Hepatic stellate cell (primary cell): ENCODE results near the gene LMNTD1.
"Not testable (repeated sequence)": the region's sequence is repeated elsewhere in the genome, so short reads cannot be mapped to it uniquely, and the experiment has no call there.

Experiments used
- DNase-seq: peaks from one replicate; pipeline ENCODE4 v3.0.0; 2011; ENCODE audit warnings: low spot score

The LMNTD1 gene

DNA sequence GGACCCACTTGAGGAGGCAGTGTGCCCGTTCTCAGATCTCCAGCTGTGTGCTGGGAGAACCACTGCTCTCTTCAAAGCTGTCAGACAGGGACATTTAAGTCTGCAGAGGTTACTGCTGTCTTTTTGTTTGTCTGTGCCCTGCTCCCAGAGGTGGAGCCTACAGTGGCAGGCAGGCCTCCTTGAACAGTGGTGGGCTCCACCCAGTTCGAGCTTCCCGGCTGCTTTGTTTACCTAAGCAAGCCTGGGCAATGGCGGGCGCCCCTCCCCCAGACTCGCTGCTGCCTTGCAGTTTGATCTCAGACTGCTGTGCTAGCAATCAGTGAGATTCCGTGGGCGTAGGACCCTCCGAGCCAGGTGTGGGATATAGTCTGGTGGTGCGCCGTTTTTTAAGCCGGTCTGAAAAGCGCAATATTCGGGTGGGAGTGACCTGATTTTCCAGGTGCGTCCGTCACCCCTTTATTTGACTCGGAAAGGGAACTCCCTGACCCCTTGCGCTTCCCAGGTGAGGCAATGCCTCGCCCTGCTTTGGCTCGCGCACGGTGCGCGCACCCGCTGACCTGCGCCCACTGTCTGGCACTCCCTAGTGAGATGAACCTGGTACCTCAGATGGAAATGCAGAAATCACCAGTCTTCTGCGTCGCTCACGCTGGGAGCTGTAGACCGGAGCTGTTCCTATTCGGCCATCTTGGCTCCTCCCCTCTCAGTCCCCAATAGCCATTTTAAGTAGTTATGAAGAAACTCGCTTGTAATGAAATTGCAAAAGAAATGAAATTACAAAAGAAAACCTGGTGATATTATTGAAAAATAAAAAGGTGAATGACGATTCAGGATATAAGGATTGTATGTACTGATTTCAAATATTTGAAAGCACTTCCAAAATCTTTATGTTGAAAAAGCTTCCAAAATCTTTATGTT lies 63.9 kb downstream of the LMNTD1 start:
- DNase-seq = not testable (repeated sequence)

DNA sequence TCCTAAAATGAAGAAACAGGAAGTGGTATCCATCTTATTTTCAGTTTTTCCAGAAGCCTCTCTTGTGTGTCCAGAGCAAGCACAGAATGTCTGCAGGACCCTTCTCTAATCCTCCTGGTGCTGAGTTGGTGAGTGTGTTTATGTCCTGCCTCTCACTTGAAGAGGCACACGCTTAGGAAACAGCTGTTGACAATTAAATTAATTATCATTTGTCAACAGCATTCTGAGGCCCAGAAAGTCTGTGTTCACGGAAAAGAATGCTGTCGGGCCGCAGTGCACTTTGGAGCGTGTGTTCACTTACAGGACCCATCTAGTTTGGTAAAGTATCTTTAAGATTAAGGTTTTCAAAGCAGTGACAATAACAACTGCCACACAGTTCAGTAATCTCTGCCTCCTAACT lies 70.5 kb downstream of the LMNTD1 start:
- DNase-seq = no peak

DNA sequence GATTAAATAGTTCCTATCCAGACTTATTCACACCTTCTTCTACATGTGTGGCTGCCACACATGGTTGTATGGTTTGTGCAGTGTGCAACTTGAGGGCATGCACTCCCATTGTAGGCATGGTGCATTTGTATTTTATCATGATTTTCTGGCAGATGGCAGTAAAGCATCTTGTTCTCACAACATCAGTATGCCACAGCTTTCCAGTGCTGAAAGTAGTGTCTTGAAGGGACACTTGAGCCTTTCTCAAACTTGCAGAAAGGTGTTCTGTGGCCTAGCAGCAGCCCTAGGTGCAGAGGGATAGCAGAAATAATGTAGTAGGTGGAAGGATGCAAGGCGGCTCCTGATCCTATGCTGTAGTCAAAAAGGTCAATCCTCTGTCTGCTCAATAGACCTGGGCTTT lies 72.9 kb downstream of the LMNTD1 start:
- no peak for DNase-seq

DNA sequence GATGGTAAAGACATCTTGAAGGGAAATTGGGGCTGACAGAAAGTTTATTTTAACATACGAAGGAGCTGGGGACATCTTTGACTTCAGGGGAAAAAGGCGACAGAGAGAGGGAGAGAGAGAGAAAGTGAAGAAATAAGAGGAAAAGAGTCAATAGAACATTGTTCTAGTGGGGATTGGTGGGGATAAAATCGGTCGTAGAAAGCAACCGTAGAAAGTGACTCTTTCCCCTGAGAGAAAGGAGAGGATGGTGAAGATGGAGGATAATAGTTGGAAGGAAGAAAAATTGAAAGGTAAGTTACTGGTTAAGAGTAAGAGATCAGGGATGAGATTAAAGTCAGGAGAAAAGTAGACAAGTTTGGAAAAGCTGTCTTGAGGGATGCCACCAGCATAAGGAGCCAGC lies 75.9 kb downstream of the LMNTD1 start:
- no peak for DNase-seq

DNA sequence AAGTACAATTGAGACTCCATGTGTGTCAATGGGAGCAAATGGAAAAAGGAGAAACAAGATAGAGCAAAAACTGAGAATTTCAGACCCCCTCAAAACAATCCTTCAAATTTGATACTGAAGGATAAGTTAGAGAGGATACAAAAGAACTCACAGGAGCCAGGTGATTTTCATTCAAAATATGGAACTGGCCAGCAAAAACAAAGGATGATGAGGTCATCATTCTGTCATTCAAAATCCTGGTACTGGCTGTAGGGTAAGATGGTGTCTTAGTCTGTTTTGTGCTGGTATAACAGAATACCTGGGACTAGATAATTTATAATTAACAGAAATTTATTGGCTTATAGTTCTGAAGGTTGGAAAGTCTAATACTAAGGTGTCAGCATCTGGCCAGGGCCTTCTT lies 80.6 kb downstream of the LMNTD1 start:
- no peak for DNase-seq

DNA sequence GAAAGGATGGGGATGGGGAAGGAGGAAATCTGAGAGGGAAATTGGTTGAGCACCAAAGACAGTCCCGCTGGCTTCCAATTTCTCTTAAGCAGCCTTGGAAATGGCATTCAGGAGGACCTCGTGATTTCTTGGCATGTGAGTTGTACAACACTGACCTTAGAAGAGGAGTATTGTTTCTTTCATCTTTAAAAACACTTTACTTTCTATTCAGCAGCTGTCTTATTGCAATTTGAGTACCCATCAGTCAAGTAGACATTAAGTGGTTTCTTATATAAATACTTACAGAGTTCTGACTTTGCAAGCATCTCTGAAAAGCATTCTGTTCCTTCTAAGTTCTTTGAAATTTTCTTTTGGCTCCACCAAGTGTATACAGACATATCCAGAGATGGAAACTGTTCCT lies 83.2 kb downstream of the LMNTD1 start:
- no peak for DNase-seq

DNA sequence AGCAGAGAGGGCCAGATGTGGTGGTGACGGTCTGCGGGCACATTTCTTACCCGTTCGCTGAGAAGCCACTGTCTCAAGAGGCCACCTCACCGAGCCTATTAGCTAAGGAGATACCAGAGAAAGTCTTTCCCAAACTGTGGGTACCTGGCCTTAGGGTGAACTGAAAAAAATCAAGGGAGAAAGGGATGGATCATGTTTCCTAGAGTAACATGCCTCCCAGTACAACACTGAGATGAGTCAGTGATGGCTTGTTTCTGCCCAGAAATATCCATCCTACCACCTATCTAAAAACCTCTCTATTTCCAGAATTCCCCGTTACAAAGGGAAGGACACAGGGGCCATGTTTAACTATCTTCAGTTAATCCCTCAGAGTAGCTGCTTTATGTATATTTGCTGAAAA lies 83.7 kb downstream of the LMNTD1 start:
- DNase-seq = no peak

DNA sequence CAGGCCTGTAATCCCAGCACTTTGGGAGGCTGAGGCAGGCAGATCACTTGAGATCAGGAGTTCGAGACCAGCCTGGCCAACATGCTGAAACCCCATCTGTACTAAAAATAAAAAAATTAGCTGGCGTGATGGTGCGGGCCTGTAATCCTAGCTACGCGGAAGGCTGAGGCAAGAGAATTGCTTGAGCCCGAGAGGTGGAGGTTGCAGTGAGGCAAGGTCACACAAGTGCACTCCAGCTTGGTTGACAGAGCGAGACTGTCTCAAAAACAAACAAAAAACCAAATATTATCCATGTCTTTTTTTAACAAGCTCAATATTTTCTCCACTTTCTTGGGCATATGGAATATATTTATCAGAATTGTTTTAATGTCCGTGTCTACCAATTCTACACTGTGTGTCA lies 89.6 kb downstream of the LMNTD1 start:
- no peak for DNase-seq

DNA sequence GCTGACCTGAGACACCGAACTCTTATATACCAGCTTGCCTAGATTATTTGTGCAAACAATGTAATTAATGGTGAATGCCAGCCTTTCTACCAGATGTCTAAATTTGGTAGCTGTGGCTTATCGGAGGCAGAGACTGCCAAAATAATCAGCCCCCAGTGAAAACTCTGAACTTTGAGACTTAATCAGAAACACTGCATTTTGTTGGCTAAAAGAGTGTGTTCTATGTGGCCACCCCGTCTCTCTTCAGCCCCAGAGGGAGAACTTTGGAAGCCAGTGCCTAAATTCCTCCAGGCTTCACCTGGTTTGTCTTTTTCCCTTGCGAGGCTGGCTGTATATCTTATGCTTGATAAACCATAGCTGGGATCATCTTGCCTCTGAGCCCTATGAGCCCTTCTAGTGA lies 90.1 kb downstream of the LMNTD1 start:
- DNase-seq = no peak

DNA sequence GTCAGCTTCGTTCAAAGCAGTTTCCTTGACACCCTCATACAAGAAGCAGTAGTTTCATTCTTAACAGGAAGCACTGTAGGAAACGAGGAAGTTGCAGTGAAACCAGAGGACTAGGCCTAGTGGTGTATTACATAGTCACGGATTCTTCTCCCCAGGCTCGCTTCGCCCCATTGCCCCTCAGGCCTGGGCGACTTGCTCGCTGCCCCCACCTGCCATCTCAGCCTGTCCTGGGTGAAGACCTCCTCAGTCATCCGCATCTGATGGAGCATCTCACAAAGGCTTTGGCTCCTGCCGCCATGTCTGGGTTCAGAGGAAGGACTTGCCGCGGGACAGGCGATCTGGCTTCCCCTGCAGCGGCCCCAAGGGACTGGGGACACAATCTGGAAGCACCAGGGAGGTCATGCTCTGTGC lies 93.5 kb downstream of the LMNTD1 start:
- DNase-seq = no peak

DNA sequence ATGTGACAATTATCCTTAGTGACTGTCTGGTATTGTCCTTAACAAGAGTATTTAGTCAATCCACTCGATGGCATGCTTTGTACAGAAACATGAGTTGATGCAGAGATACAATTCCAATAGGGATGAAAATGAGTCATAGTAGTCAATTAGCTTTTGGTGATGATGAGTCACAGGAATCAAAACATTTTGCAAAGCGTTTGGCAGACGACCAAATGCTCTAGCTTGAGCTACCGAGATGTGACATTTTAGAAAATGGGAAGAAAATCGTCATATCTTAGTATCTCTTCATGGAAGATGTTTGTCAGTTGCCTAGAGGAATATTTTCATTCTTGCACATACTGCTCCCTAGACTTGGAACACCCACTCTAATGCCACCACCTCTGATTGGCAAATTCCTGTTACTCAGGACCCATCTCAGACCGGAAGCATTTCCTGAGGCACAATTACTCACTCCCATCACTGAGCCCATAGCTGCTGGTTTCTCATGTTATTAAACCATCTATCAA lies 95.0 kb downstream of the LMNTD1 start:
- DNase-seq = peak; percentile 82

DNA sequence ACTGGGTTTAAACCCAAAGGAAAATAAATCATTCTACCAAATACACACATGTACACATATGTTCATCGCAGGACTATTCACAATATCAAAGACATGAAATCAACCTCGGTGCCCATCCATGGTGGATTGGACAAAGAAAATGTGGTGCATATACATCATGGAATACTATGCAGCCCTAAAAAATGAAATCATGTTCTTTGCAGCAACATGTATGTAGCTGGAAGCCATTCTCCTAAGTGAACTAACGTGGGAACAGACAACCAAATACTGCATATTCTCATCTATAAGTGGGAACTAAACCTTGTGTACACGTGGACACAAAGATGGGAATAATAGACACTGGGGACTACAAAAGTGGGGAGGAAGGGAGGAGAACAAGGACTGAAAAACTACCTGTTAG lies 96.6 kb downstream of the LMNTD1 start:
- no peak for DNase-seq

DNA sequence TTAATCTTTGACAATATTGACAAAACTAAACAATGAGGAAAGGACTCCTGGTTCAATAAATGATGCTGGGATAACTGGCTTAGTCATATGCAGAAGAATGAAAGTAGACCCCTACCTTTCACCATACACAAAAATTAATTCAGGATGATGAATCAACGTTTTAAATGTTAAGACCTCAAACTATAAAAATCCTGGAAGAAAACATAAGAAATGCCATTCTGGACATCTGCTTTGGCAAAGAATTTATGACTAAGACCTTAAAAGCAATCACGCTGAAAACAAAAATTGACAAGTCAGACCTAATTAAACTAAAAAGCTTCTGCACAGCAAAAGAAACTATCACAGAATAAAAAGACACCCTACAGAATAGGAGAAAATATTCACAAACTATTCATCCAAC lies 97.4 kb downstream of the LMNTD1 start:
- DNase-seq = no peak

DNA sequence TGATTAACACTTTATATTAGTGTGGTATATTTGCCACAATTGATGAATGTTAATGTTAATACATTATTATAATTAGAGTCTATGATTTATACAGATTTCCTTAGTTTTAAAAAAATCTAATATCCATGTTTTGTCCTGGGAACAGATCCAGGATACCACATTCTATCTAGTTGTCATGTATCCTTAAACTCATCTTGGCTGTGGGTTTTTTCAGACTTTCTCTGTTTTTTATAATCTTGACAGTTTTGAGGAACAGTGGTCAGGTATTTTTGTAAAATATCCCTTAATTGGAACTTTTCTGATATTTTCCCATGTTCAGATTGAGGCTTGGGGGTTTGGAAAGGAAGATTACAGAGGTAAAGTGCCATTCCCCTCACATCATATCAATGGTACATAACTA lies 104.1 kb downstream of the LMNTD1 start:
- DNase-seq = no peak

DNA sequence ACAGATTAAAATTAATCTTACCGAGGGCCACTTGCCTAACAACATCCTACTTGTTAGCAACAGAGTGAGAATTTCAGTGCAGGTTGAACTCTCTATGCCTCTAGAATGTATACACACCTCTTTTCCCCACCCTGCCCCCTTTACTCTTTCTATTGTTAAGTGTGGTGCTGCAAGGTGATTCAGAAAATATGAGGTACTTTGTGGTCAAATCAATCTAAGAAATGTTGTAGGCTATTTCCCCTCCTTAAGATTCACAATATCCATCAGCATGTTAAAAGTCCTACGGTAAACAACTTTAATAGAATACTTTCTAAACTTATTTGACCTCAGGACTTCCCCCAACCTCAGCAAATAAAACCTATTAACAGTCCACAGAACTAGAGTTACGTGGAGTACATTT lies 106.0 kb downstream of the LMNTD1 start:
- no peak for DNase-seq

DNA sequence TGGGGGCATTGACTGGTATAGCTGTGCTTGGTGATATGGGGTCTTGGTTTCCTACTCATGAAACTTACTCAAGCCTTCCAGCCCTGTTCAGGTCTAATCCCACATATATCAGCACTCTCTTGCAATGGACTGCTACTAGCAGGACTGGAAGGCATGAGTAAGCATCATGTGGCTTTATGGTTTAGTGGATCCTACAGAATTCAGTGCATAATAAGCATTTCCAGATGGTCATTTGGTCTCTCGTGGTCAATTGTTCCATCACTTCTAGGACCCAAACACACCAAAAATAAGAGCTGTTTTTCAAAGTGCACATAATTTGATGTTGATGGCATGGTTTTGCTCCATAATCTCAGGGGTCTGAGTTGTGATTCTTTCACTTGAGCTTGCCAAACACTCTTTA lies 114.4 kb downstream of the LMNTD1 start:
- DNase-seq = no peak

DNA sequence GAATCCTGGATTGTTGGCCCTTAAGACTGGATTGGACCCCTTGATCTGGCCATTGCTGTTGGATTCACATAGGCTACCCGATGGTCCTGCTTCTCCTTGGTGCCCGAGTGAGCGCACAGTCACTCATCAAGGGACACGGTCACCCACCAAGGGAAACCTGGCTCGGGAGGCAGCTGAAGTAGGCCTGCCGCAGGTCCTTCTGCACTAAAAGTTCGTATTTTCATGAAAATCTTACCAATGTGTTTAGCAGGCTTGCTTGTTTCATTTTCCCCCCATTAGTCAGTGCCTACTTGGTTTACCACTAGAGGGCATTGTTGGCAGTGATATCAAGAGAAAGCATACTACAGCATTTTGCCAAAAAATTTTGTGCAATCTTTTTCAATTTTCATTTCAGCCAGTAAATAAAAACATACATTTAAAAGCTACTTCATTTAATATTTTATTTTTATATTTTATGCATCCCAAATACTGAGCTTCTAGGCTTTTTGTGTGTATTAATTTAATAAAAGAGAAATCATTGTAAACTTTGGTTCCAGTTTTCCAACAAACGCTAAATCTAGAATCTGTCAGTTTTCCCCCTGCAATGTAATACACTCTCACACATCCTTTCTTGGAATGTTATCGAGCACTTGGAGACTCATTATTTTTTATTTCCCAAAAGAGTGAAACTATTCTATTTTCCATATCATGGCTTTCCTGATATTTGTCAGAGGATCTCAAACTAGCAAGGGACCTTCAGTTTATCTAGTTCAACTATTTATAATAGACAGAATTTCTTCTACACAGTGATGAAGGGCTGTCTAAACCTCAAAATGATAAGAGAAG lies 116.7 kb downstream of the LMNTD1 start:
- DNase-seq = peak; percentile 63

DNA sequence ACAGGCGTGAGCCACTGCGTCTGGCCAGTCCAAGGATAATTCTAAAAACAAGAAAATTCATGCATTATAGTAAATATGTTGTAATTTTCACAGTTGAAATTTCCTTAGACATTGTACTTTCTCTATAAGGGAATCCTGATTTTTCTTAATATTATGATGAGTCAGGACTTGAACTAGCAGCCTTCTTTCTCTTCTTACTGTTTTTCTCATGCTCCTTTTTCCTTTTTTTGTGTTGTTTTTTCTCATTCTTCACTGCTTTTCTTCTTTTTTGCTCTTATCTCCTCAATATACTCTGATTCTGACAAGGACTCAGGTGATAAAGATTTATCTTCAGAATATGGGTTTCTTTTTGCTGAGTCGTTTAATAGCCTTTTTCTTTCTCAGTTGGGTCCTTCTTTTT lies 117.7 kb downstream of the LMNTD1 start:
- DNase-seq = no peak

DNA sequence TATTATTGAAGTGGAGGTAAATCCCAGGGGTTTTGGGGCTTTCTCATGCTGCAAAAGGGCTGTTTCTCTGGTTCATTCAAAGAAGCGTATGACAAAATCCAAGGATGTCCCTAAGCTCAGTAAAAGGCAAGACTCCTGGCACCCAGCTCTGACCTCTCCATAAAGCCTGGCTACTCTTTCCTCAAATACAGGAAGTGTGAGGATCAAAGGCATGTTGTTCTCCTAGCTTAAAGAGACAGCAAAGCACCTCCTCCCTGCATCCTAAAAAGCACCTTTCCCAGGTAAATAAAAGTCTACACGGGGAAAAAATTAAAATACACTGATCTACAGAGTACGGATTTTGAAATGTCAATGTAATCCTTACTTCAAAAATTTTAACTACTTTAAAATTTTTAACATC lies 118.6 kb downstream of the LMNTD1 start:
- no peak for DNase-seq

DNA sequence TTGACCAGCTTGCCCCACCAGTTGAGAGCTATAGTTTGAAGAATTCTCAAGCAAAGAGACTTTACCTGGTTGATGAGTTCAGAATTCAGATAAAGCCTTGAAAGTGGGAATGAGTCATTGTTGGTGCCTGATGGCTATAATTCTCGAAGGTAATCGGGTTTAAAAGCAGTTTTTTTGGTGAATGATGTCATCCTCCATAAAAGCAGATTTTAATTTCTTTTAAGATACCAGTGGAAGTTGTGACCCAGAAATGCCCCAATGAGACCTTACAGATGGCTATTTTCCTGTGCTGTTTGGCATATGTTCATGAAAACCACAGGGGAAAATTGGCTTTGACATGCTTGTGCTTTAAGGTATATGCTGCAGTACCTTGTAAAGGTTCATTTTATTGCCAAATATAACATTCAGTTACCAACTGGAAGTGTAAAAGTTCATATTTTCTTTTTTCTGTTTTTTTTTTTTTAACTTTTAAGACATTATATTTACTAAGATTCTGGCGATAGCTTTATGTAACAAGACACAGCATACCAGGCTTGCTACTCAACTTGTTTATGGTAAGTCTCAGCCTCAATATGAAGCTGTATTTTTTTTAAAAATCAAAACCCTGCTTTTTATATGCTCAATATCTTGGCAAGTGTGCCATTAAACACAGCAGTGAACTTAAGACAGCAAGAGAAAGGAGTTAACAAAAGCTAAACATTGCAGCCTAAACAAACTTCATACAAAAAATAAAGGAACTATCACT lies 119.3 kb downstream of the LMNTD1 start:
- no peak for DNase-seq

DNA sequence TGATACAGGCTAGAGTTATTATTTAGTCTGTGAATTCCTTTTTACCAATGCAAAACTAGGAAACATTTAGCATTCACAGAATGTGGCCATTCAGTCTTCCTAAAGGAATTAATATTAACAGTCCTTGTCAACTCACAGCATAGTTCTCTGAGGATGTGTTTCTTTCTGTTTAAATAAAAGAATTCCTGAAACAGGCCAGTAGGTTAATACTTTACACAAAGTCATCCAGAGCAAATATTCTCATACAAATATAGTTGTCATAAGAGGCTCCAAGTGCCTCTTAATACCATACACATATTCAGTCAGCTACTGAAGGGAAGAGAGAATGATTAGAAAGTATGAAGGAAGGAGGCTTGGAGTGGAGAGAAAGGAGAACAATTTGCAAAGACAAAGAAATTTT lies 120.1 kb downstream of the LMNTD1 start:
- no peak for DNase-seq
